GM18909 (cell line): Measurements from ENCODE around the gene ARL8B.
"Not testable (repeated sequence)": the region's sequence is repeated elsewhere in the genome, so short reads cannot be mapped to it uniquely, and the experiment has no call there.

ENCODE experiments used
- ATAC-seq: cut with Tn5 transposase; IDR thresholded peaks from one replicate; pipeline ENCODE4 v1.9.1; 2021; ENCODE audit warnings: mild to moderate bottlenecking; ENCODE audit not compliant: unreplicated experiment, poor library complexity

The ARL8B gene

DNA sequence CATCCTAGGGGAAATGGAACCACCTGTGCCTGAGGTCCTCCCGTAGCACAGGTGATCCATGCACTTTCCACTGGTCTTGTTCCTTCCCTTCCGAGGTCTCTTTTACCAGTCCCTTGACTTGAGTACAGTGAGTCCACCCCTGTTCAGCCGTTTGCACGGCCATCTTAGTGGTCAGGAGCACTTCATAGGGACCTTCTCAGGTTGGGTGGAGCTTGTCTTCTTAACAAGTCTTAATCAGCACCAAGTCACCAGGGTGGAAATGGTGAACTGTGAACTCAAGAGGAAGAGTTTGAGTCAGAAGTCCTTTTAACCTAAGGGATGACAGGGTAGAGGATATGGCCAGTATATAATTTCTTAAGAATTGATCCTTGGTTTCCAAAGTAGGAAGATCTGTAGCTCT, 21.4 kb downstream of the ARL8B start:
- no peak for ATAC-seq

GRCh38 chr3:5144316-5144994, 22.4 kb downstream of the ARL8B start:
- no peak for ATAC-seq

GRCh38 chr3:5145120-5145519, 23.0 kb downstream of the ARL8B start:
- no peak for ATAC-seq

GRCh38 chr3:5147152-5147551, 25.1 kb downstream of the ARL8B start:
- ATAC-seq = not testable (repeated sequence)

DNA sequence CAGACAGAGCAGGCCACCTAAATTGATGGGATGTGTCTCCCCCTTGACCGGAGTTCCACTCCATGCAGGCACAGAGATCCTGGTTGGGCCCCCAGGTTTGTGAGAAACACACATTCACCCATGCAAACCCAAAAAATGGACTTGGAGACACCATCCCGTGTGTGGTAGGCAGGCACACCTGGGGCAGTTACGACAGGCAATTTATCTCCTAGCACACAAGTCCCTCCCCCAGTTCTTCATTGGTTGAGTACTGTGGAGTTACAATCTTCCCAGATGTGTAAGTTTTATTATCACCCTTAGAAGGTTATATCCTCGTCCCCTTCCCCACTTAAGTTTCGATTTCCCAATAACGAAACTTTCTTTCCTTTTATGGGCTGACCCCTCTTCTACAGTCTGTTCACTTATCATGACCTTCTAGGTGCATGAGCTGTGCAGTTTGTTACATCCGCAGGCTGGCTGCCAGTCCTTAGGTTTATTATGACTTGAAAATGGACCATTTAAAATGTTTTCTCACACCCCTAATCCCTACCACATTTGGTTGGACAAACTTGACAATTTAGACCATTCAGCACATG, 27.3 kb downstream of the ARL8B start:
- ATAC-seq = no peak

- no peak for ATAC-seq
Observed at GRCh38 chr3:5151586-5151985, 29.5 kb downstream of the ARL8B start.

DNA sequence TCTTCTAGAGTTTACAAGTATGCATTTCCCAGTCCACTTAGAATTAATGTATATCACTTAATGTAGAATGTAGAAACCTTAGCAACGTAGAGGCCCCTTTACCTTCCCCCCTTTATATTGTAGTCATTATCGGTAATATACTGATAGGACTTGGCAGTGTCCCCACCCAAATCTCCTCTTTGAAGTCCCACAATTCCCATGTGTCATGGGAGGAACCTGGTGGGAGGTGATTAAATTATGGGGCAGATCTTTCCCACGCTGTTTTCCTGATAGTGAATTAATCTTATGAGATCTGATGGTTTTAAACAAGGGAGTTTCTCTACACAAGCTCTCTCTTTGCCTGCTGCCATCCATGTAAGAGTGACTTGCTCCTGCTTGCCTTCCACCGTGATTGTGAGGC, 31.0 kb downstream of the ARL8B start:
- no peak for ATAC-seq

- no peak for ATAC-seq
Observed at GRCh38 chr3:5155241-5155640, 33.1 kb downstream of the ARL8B start.

- ATAC-seq = no peak
Observed at GRCh38 chr3:5160321-5160720, 38.2 kb downstream of the ARL8B start.

GRCh38 chr3:5160940-5161858, 39.1 kb downstream of the ARL8B start:
- ATAC-seq = peak; percentile 38

DNA sequence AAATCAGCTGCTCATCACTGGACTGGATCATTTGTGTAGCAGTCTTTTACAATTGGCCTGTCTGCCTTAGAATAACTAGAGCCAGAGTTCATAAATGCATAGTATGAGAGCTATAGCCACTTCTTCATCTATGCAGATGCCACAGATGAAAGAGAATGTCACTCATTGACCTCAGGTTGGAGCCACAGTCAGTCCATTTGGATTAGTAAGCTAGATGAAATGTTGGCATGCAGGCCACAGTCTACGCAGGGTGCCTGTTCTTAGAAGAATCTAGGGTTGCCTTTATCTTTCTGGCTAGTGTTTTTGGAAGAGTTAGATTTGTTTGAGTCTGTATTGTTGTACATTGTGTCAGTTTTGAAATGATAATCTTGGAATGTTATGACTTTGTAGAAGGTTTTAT, 40.0 kb downstream of the ARL8B start:
- ATAC-seq = no peak

DNA sequence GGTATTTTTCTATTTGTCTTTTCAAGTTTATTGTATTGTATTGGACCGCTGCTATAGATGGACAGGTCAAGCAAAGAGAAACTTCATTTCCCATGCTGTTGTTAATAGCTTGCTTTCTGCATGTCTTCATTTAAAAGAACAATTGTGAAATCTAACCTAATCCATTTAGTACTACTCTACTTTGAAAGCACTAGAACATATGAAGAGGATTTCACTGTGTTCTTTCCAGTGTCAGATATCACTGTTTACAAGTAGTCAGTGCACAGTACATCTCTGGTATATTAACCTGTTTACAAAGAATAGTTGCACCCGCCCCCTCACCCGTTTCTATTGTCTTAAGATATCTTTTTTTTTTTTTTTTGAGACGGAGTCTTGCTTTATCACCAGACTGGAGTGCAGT, 43.6 kb downstream of the ARL8B start:
- no peak for ATAC-seq

DNA sequence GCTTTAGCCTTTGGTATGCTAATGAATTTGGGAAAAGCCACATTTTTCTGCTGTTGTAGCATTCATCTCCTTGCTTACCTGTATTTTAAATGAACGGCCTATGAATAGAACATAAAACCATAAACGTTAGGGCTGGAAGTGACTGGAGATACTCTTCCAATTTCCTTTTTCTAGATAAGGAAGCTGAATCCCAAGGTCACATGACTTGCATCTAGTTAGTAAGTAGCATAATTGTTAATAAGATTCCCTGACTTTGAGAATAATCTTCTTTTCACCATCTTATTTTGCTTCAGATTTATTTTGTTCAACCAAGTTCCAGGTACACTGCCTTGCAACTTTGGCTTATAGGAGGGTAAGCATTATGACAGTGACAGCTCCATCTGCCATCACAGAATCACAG, 44.8 kb downstream of the ARL8B start:
- no peak for ATAC-seq

DNA sequence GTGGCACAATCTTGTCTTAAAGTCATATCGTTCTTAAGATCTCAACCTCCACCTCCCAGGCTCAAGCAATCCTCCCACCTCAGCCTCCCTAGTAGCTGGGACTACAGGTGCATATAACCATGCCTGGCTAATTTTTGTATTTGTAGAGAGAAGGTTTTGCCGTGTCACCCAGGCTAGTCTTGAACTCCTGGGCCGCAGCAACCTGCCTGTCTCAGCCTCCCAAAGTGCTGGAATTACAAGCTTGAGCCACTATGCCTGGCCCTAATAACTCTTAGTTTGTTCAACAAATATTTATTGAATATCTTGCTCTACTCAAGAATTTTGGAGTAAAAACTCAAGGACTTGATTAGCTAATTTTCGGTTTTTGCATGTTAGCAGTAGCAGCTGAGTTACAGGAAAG, 46.0 kb downstream of the ARL8B start:
- no peak for ATAC-seq

- ATAC-seq = no peak
Observed at GRCh38 chr3:5169807-5170206, 47.7 kb downstream of the ARL8B start.

- no peak for ATAC-seq
Observed at GRCh38 chr3:5170975-5171374, 48.9 kb downstream of the ARL8B start.

GRCh38 chr3:5172018-5172417, 49.9 kb downstream of the ARL8B start:
- ATAC-seq = no peak

GRCh38 chr3:5179036-5179435, 56.9 kb downstream of the ARL8B start:
- not testable (repeated sequence) for ATAC-seq

- peak; percentile 78 for ATAC-seq
Observed at GRCh38 chr3:5181469-5182141, 59.5 kb downstream of the ARL8B start.

GRCh38 chr3:5183714-5184113, 61.6 kb downstream of the ARL8B start:
- ATAC-seq = not testable (repeated sequence)

GRCh38 chr3:5184499-5184898, 62.4 kb downstream of the ARL8B start:
- no peak for ATAC-seq
